ENCODE results near the gene CLEC12A. TPM values are rescaled to one million over a fixed set of nuclear protein-coding genes. Genes with fewer than 3 reads are reported as not detected.

Gene CLEC12A
- total and polyA plus RNA-seq, 2 of the 4 experiments (the other 2 are of a cell fraction) = not detected

DNA sequence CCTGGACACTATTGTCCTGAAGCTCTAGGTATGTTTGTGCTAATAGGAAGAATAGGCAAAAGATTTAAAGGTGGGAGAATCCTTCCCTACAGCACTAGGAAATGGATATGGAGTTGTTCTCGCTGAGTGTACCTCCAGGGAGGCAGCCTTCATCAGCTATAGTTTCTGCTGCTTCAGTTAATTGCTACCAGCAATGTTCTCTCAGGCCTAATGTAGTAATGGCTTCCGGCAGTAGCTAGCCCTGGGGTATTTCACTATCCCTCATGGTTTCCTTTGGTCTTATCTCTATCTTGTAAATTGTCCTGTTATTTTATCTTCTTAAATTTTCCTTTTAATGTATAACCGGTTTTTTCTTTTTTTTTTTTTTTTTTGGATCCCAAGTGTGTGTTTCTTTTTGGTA, 9.3 kb upstream of the CLEC12A start:
- H3K27ac ChIP-seq (ENCODE audit: insufficient read depth, low read length) = no peak overlapping the region
- H3K9me1 ChIP-seq (ENCODE audit: insufficient read depth, low read length) = no peaks in the 10 kb centered on the region
- in situ Hi-C loops (cut with MboI; ENCODE audit: low sequenced_read_pairs) (no loop called here), dilution Hi-C loops (cut with HindIII; ENCODE audit: low sequenced_read_pairs, unreplicated experiment) (no loop called here), intact Hi-C loops (cut with micrococcal nuclease) (no loop called here)
- no peak overlapping the region for H4K5ac ChIP-seq (ENCODE audit: low read depth, low read length)
- no peak overlapping the region for H3K4me2 ChIP-seq (ENCODE audit: low read depth, low read length)
- no peak for TF ChIP-seq CEBPB (IDR thresholded peaks at IDR 0.05; ENCODE audit: low read depth, low read length)
- TF ChIP-seq, protein P1, sequence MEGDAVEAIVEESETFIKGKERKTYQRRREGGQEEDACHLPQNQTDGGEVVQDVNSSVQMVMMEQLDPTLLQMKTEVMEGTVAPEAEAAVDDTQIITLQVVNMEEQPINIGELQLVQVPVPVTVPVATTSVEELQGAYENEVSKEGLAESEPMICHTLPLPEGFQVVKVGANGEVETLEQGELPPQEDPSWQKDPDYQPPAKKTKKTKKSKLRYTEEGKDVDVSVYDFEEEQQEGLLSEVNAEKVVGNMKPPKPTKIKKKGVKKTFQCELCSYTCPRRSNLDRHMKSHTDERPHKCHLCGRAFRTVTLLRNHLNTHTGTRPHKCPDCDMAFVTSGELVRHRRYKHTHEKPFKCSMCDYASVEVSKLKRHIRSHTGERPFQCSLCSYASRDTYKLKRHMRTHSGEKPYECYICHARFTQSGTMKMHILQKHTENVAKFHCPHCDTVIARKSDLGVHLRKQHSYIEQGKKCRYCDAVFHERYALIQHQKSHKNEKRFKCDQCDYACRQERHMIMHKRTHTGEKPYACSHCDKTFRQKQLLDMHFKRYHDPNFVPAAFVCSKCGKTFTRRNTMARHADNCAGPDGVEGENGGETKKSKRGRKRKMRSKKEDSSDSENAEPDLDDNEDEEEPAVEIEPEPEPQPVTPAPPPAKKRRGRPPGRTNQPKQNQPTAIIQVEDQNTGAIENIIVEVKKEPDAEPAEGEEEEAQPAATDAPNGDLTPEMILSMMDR (conservative IDR thresholded peaks at IDR 0.05; ENCODE audit: low read depth, low read length) = no peak
- ChIA-PET CTCF (no interaction called here), POLR2A (ENCODE audit: unreplicated experiment) (no interaction called here)
- H2AFZ ChIP-seq (replicated peaks; ENCODE audit: low read length, poor library complexity) = no peak overlapping the region
- no peaks in the 10 kb centered on the region for H4K20me1 ChIP-seq (ENCODE audit: insufficient read depth, low read length)
- no peak overlapping the region for H3K14ac ChIP-seq (replicated peaks; ENCODE audit: low read depth, low read length)
- no peak overlapping the region for H3K23ac ChIP-seq (ENCODE audit: low read depth, low read length)
- H4K8ac ChIP-seq (ENCODE audit: low read depth in 2 of 2, low read length in 2 of 2) = no peak overlapping the region
- H2BK120ac ChIP-seq (ENCODE audit: low read depth, low read length) = no peak overlapping the region
- no peaks in the 10 kb centered on the region for H3K4me1 ChIP-seq (ENCODE audit: control insufficient read depth, insufficient read depth, low read length)
- no peak overlapping the region for H3K18ac ChIP-seq (ENCODE audit: low read depth, low read length)
- no peaks in the 10 kb centered on the region for H3K9me3 ChIP-seq (ENCODE audit: control insufficient read depth, insufficient read depth, low read length)
- H2AK9ac ChIP-seq (replicated peaks; ENCODE audit: low read depth, low read length, poor library complexity) = no peak overlapping the region
- WGBS, 2 experiments (ENCODE audit: extremely low coverage in 2 of 2, insufficient read length in 1 of 2) = no CpG with 5 or more reads among the region's 3 CpGs
- no peak overlapping the region for H2BK5ac ChIP-seq (ENCODE audit: low read depth, low read length, poor library complexity, severe bottlenecking)
- H3K9ac ChIP-seq (ENCODE audit: low read depth, low read length) = no peak overlapping the region
- H3K56ac ChIP-seq (ENCODE audit: extremely low read depth, insufficient read depth, low read length) = no peak overlapping the region
- H3K79me1 ChIP-seq (ENCODE audit: low read depth in 1 of 2, low read length in 2 of 2) = no peaks in the 10 kb centered on the region
- no peak overlapping the region for H2BK15ac ChIP-seq (ENCODE audit: low read depth, low read length)
- no peak overlapping the region for H3K4me3 ChIP-seq (ENCODE audit: insufficient read depth, low read depth, low read length)
- no peak overlapping the region for H4K91ac ChIP-seq (ENCODE audit: insufficient read depth, low read depth, low read length)
- peaks cover 4% of the 10 kb centered on the region for H3K27me3 ChIP-seq (ENCODE audit: control insufficient read depth, insufficient read depth, low read length)
- no peak for DNase-seq
- no peak overlapping the region for H2BK20ac ChIP-seq (ENCODE audit: low read depth, low read length)
- no peaks in the 10 kb centered on the region for H3K36me3 ChIP-seq (ENCODE audit: control insufficient read depth, insufficient read depth, low read length)
- no TSS peak for BruUV-seq (replicated peaks)
- ATAC-seq (ENCODE audit: low read depth) = no peak
- no peak overlapping the region for H2AK5ac ChIP-seq (ENCODE audit: low read depth, low read length)
- no peak overlapping the region for H3K4ac ChIP-seq (ENCODE audit: low read depth, low read length)

Measured in IMR-90 (cell line).